Gastroesophageal sphincter (tissue), 4 donors: ENCODE results near the gene AUTS2. TPM values are rescaled to one million over a fixed set of nuclear protein-coding genes. Genes with fewer than 3 reads are reported as not detected.

Experiments
- ATAC-seq: fragments of 150-250 bp; one replicate; pipeline ENCODE4 v1.9.1; 2016; ENCODE audit warnings: mild to moderate bottlenecking, moderate library complexity
- H3K27ac ChIP-seq, 4 donors: fragments of 200-600 bp; sonication (generic) in 3 of 4; 1 replicate in 3 of 4; 2 replicates in 1 of 4; pipeline ENCODE4 v1.5.1; 2016 to 2019
- H3K27me3 ChIP-seq: fragments of 200-600 bp; sonication (generic); one replicate; pipeline ENCODE4 v1.5.1; 2019
- H3K36me3 ChIP-seq, 2 donors: fragments of 200-600 bp; sonication (generic); one replicate each; pipeline ENCODE4 v1.5.1; 2019; ENCODE audit warnings: control low read depth in 1 of 2
- H3K4me1 ChIP-seq, 3 donors: fragments of 200-600 bp; sonication (generic); 1 replicate in 2 of 3; 2 replicates in 1 of 3; pipeline ENCODE4 v1.5.1; 2016 to 2019; ENCODE audit warnings: control low read depth in 2 of 3
- H3K4me3 ChIP-seq, 2 donors: fragments of 200-600 bp; sonication (generic); one replicate each; pipeline ENCODE4 v1.5.1; 2019; ENCODE audit warnings: mild to moderate bottlenecking in 1 of 2, moderate library complexity in 1 of 2
- H3K9me3 ChIP-seq, 3 donors: fragments of 200-600 bp; sonication (generic); one replicate each; pipeline ENCODE4 v1.5.1; 2017 to 2019; ENCODE audit warnings: control low read depth in 2 of 3
- EP300 ChIP-seq: sonication (generic); formaldehyde crosslinking; IDR thresholded peaks from one replicate; pipeline ENCODE4 v1.6.1; 2017; ENCODE audit warnings: antibody characterized with exemption, mild to moderate bottlenecking
- POLR2A ChIP-seq, 2 donors: fragments of 450-650 bp; IDR thresholded peaks; one replicate each; pipeline ENCODE4 v1.6.1; 2017; ENCODE audit warnings: antibody characterized with exemption in 2 of 2, mild to moderate bottlenecking in 2 of 2, moderate library complexity in 1 of 2
- POLR2AphosphoS5 ChIP-seq: sonication (generic); formaldehyde crosslinking; IDR thresholded peaks from one replicate; pipeline ENCODE4 v1.6.1; 2017; ENCODE audit warnings: antibody characterized with exemption
- WGBS, 2 donors: methylation state at CpG; one replicate each; pipeline ENCODE4 v1.1.5; 2018; ENCODE audit warnings: low coverage in 1 of 2; 5-methylcytosine and 5-hydroxymethylcytosine counted together
- total RNA-seq, 4 donors: library from RNA; depleted of rRNA; stranded (reverse); fragments of >200 nt; gene quantifications; one replicate each; pipeline ENCODE4 v1.1.0, GENCODE V29; 2016
- TF ChIP-seq, protein P1 (sequence below), 4 experiments: fragments of 200-600 bp in 2 of 4; fragments of 450-650 bp in 2 of 4; sonication (generic) in 1 of 4; IDR thresholded peaks; one replicate each; pipeline ENCODE4 v1.5.1; 2017 to 2019; ENCODE audit warnings: antibody characterized with exemption in 4 of 4, mild to moderate bottlenecking in 2 of 4, moderate library complexity in 2 of 4

The AUTS2 gene
- total RNA-seq, 4 donors from 2014 or later, result 12.2 to 48.7 (median 44.1) TPM

GRCh38 chr7:70667406-70667805 lies 1069.1 kb downstream of the AUTS2 start:
- Histone ChIP-seq H3K4me1 (peaks cover 0 to 10% (median 0%) of the 10 kb centered on the region in 3 donors), H3K9me3 (no peaks in the 10 kb centered on the region), H3K27me3 (no peaks in the 10 kb centered on the region), H3K36me3 (no peaks in the 10 kb centered on the region), H3K27ac (no peak overlapping the region), H3K4me3 (no peak overlapping the region)
- WGBS, 2 donors, result 71 to 85% methylated on average over 2 of the region's 2 CpGs
- ATAC-seq, result no peak
- TF ChIP-seq POLR2AphosphoS5 (no peak), EP300 (no peak), POLR2A (IDR thresholded peaks at IDR 0.05) (no peak)
- TF ChIP-seq, protein P1, sequence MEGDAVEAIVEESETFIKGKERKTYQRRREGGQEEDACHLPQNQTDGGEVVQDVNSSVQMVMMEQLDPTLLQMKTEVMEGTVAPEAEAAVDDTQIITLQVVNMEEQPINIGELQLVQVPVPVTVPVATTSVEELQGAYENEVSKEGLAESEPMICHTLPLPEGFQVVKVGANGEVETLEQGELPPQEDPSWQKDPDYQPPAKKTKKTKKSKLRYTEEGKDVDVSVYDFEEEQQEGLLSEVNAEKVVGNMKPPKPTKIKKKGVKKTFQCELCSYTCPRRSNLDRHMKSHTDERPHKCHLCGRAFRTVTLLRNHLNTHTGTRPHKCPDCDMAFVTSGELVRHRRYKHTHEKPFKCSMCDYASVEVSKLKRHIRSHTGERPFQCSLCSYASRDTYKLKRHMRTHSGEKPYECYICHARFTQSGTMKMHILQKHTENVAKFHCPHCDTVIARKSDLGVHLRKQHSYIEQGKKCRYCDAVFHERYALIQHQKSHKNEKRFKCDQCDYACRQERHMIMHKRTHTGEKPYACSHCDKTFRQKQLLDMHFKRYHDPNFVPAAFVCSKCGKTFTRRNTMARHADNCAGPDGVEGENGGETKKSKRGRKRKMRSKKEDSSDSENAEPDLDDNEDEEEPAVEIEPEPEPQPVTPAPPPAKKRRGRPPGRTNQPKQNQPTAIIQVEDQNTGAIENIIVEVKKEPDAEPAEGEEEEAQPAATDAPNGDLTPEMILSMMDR (IDR thresholded peaks at IDR 0.05), result no peak

GRCh38 chr7:70668606-70669358 lies 1070.5 kb downstream of the AUTS2 start:
- WGBS, 2 donors, result 60 to 66% methylated on average over 7 to 9 of the region's 16 CpGs
- no peaks in the 10 kb centered on the region for H3K27me3 ChIP-seq
- H3K4me1 ChIP-seq, result peaks cover 0 to 10% (median 0%) of the 10 kb centered on the region in 3 donors
- no peak for ATAC-seq
- H3K4me3 ChIP-seq, result no peak overlapping the region
- no peaks in the 10 kb centered on the region for H3K9me3 ChIP-seq
- no peak for TF ChIP-seq POLR2A (IDR thresholded peaks at IDR 0.05)
- TF ChIP-seq EP300, result no peak
- TF ChIP-seq, protein P1 (IDR thresholded peaks at IDR 0.05), result no peak
- no peak for TF ChIP-seq POLR2AphosphoS5
- no peak overlapping the region for H3K27ac ChIP-seq
- H3K36me3 ChIP-seq, result no peaks in the 10 kb centered on the region

GRCh38 chr7:70669854-70670253 lies 1071.6 kb downstream of the AUTS2 start:
- Histone ChIP-seq H3K9me3 (no peaks in the 10 kb centered on the region), H3K4me3 (no peak overlapping the region), H3K4me1 (peaks cover 0 to 10% (median 0%) of the 10 kb centered on the region in 3 donors), H3K27me3 (no peaks in the 10 kb centered on the region), H3K27ac (no peak overlapping the region), H3K36me3 (no peaks in the 10 kb centered on the region)
- TF ChIP-seq POLR2AphosphoS5, result no peak
- TF ChIP-seq, protein P1 (IDR thresholded peaks at IDR 0.05), result no peak
- TF ChIP-seq POLR2A (IDR thresholded peaks at IDR 0.05), result no peak
- TF ChIP-seq EP300, result no peak
- 92 to 97% methylated on average over 6 to 8 of the region's 8 CpGs for WGBS, 2 donors
- no peak for ATAC-seq

DNA sequence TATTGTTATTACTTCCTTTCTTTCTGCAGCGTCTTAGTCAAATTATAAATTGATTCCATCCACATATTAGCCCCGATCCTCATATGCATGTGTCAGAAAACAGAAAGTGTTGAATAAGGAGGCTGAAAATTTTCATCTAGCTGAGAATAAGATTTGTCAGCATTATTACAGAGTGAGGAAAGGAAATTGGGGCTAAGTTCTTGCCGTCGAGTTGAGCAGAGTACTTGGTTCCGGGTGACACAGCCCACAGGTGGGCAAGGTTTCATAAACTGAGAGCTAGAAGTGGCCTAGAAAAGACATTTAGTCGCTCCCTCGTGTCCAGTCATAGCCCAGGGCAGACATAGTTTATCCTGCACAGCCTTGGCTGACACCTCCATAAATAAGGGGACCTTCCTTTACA lies 1072.0 kb downstream of the AUTS2 start:
- H3K36me3 ChIP-seq, result no peaks in the 10 kb centered on the region
- ATAC-seq, result no peak
- H3K27ac ChIP-seq, result no peak overlapping the region
- no peaks in the 10 kb centered on the region for H3K9me3 ChIP-seq
- no peak overlapping the region for H3K4me3 ChIP-seq
- H3K27me3 ChIP-seq, result no peaks in the 10 kb centered on the region
- TF ChIP-seq POLR2AphosphoS5 (no peak), EP300 (no peak), POLR2A (IDR thresholded peaks at IDR 0.05) (no peak)
- TF ChIP-seq, protein P1 (IDR thresholded peaks at IDR 0.05), result no peak
- 88 to 91% methylated on average over 6 to 7 of the region's 7 CpGs for WGBS, 2 donors
- H3K4me1 ChIP-seq, result peaks cover 0 to 10% (median 0%) of the 10 kb centered on the region in 3 donors
